PFSK-1 (cell line): ENCODE measurements around the gene CPSF7.

Experiments
- FOXP2 ChIP-seq: optimal IDR thresholded peaks from 2 replicates; pipeline ENCODE3; 2011; ENCODE audit warnings: borderline replicate concordance, control low read depth, inconsistent platforms; ENCODE audit not compliant: insufficient read depth; ENCODE audit errors: extremely low read length, extremely low read depth
- POLR2AphosphoS5 ChIP-seq: IDR thresholded peaks from 2 replicates; pipeline ENCODE4 v1.6.1; 2012; ENCODE audit warnings: low read depth, mild to moderate bottlenecking, control low read depth, low read length, moderate library complexity
- SIN3A ChIP-seq: IDR thresholded peaks from 2 replicates; pipeline ENCODE4 v1.6.1; 2012; ENCODE audit warnings: mild to moderate bottlenecking, low read length, moderate library complexity, borderline replicate concordance; ENCODE audit not compliant: insufficient read depth
- TAF1 ChIP-seq: IDR thresholded peaks from 2 replicates; pipeline ENCODE4 v1.6.1; 2012; ENCODE audit warnings: low read length, control low read depth, borderline replicate concordance; ENCODE audit not compliant: insufficient read depth
- TF ChIP-seq, protein P1 (sequence below), 2 experiments: IDR thresholded peaks; 2 replicates each; pipeline versions ENCODE4 v1.6.1 to v1.8.0; 2011 to 2012; ENCODE audit warnings: low read depth in 2 of 2, low read length in 2 of 2, control low read depth in 1 of 2, inconsistent platforms in 1 of 2, mild to moderate bottlenecking in 1 of 2, moderate library complexity in 1 of 2; ENCODE audit not compliant: insufficient read depth in 1 of 2

DNA sequence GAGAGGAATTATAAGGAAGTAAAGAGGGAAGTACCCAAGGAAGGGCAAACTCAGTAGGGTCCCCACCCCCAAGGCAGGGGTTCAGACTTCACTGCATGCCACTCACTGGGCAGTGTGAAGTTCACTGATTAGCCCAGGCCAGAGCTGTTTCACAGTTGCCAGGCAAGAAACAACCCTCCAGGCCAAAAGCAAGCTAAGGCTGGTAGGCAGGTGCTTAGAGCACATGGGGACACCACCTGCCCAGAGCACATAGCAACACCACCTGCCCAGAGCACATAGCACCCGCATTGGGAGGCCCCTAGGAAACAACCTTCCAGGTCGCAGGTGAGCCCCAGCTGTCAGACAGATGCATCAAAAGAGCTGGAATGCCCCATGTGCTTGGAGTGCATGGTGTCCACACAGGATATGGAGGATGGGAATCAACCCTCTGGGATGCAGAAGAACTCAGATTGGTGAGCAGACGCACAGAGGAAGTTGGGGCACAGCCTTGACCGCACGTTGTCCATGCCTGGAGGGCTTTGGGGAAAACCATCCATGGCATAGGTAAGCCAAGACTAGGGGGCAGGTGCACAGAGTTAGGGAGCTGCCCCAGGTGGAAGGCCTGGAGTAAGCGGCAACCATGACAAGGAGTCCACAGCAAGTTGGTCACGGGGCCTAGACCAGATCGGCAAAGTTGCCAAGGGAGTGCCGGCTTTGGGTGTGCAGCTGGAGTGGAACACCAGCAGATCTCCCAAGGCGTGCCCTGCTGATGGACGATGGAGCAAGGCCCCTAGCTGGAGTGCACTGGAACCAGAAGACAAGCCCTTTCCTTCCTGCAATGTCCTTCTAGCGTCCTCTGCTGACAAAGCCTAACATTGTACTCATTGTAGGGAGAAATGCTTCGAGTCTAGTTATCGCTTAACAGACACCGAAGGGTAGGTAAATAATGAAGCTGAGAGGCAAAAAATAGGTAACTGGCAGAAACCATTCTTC, 45.2 kb downstream of the CPSF7 start:
- no peak for TF ChIP-seq TAF1
- no peak for TF ChIP-seq POLR2AphosphoS5
- TF ChIP-seq, protein P1, sequence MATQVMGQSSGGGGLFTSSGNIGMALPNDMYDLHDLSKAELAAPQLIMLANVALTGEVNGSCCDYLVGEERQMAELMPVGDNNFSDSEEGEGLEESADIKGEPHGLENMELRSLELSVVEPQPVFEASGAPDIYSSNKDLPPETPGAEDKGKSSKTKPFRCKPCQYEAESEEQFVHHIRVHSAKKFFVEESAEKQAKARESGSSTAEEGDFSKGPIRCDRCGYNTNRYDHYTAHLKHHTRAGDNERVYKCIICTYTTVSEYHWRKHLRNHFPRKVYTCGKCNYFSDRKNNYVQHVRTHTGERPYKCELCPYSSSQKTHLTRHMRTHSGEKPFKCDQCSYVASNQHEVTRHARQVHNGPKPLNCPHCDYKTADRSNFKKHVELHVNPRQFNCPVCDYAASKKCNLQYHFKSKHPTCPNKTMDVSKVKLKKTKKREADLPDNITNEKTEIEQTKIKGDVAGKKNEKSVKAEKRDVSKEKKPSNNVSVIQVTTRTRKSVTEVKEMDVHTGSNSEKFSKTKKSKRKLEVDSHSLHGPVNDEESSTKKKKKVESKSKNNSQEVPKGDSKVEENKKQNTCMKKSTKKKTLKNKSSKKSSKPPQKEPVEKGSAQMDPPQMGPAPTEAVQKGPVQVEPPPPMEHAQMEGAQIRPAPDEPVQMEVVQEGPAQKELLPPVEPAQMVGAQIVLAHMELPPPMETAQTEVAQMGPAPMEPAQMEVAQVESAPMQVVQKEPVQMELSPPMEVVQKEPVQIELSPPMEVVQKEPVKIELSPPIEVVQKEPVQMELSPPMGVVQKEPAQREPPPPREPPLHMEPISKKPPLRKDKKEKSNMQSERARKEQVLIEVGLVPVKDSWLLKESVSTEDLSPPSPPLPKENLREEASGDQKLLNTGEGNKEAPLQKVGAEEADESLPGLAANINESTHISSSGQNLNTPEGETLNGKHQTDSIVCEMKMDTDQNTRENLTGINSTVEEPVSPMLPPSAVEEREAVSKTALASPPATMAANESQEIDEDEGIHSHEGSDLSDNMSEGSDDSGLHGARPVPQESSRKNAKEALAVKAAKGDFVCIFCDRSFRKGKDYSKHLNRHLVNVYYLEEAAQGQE (IDR thresholded peaks at IDR 0.05; ENCODE audit: insufficient read depth in 1 of 2, low read depth in 2 of 2, low read length in 2 of 2): no peak
- no peak for TF ChIP-seq FOXP2
- TF ChIP-seq SIN3A: no peak
